Gastroesophageal sphincter (tissue), 3 donors: ENCODE data around the gene TTC9C.

Experiments
- POLR2A ChIP-seq, 2 donors: fragments of 450-650 bp; IDR thresholded peaks; one replicate each; pipeline ENCODE4 v1.6.1; 2017; ENCODE audit warnings: antibody characterized with exemption in 2 of 2, mild to moderate bottlenecking in 2 of 2, moderate library complexity in 1 of 2
- POLR2AphosphoS5 ChIP-seq: sonication (generic); formaldehyde crosslinking; IDR thresholded peaks from one replicate; pipeline ENCODE4 v1.6.1; 2017; ENCODE audit warnings: antibody characterized with exemption
- TF ChIP-seq, protein P1 (sequence below), 4 experiments: fragments of 200-600 bp in 2 of 4; fragments of 450-650 bp in 2 of 4; sonication (generic) in 1 of 4; IDR thresholded peaks; one replicate each; pipeline ENCODE4 v1.5.1; 2017 to 2019; ENCODE audit warnings: antibody characterized with exemption in 4 of 4, mild to moderate bottlenecking in 2 of 4, moderate library complexity in 2 of 4

DNA sequence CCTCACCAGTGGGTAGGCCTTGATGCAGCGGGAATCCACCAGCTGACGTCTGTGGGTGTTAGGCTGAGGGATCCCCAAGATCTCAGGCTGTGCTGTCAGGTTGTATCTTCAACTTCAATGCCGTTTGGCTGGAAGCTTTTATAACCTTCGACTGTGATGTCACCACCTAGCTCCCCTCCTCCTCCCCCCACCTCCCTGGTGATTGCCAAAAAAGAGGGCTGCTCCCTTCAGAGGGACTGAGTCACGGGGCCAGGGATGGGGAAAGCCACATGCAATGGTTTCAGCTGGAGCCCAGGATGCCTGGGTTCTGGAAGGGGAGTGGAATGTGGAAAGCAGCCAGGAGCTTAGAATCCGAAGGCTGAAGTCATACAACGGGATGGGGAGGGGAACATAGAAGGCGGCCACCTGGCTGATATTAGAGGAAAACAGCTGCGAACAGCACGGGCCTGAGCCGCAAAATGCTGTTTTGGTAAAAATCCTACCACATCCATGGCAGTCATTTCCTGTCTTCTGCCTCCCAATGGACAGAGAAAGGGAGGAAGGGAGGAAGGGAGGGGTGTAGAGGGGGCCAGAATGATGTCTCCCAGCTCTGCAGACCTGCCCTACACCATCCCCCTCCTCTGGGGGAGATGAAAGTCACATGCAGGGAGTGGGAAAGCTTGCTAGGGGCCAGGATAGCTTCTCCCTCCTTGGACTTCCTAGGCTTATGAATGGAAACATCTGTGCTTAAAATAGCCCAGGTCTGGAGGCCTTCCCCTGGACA is 38.7 kb upstream of the TTC9C start, which contains the start of gene LRRN4CL:
- TF ChIP-seq, protein P1, sequence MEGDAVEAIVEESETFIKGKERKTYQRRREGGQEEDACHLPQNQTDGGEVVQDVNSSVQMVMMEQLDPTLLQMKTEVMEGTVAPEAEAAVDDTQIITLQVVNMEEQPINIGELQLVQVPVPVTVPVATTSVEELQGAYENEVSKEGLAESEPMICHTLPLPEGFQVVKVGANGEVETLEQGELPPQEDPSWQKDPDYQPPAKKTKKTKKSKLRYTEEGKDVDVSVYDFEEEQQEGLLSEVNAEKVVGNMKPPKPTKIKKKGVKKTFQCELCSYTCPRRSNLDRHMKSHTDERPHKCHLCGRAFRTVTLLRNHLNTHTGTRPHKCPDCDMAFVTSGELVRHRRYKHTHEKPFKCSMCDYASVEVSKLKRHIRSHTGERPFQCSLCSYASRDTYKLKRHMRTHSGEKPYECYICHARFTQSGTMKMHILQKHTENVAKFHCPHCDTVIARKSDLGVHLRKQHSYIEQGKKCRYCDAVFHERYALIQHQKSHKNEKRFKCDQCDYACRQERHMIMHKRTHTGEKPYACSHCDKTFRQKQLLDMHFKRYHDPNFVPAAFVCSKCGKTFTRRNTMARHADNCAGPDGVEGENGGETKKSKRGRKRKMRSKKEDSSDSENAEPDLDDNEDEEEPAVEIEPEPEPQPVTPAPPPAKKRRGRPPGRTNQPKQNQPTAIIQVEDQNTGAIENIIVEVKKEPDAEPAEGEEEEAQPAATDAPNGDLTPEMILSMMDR (IDR thresholded peaks at IDR 0.05) = no peak
- TF ChIP-seq POLR2A (IDR thresholded peaks at IDR 0.05) (peak in 1 of 2 donors; percentile 38), POLR2AphosphoS5 (peak; percentile 77)
